WERI-Rb-1 (cell line): ENCODE data around the gene ABCG4.
"Not testable (repeated sequence)": the region's sequence is repeated elsewhere in the genome, so short reads cannot be mapped to it uniquely, and the experiment has no call there.

ENCODE experiments used
- DNase-seq: peaks from one replicate; pipeline ENCODE4 v3.0.0-alpha.2; 2020
- H3K27ac ChIP-seq: fragments of 250-450 bp; sonication (Bioruptor Pico); 2 replicates; pipeline ENCODE4 v1.5.1; 2020; ENCODE audit warnings: mild to moderate bottlenecking, moderate library complexity
- H3K27me3 ChIP-seq: fragments of 250-450 bp; sonication (Bioruptor Pico); 2 replicates; pipeline ENCODE4 v1.5.1; 2021; ENCODE audit warnings: mild to moderate bottlenecking, low read depth, moderate library complexity; ENCODE audit not compliant: insufficient read depth, severe bottlenecking
- H3K36me3 ChIP-seq: fragments of 250-450 bp; sonication (Bioruptor Pico); 2 replicates; pipeline ENCODE4 v1.5.1; 2020; ENCODE audit warnings: mild to moderate bottlenecking, moderate library complexity
- H3K4me3 ChIP-seq: 2 replicates; pipeline ENCODE4 v1.5.1; 2011; ENCODE audit warnings: low read depth, mild to moderate bottlenecking, control low read depth, low read length
- H3K9me3 ChIP-seq: fragments of 250-450 bp; sonication (Bioruptor Pico); 2 replicates; pipeline ENCODE4 v1.5.1; 2021; ENCODE audit warnings: mild to moderate bottlenecking, moderate library complexity; ENCODE audit not compliant: severe bottlenecking
- TF ChIP-seq, protein P1 (sequence below): IDR thresholded peaks from 2 replicates; pipeline ENCODE4 v1.5.1; 2011; ENCODE audit warnings: low read depth, mild to moderate bottlenecking, control low read depth, inconsistent platforms, low read length

Gene ABCG4

DNA sequence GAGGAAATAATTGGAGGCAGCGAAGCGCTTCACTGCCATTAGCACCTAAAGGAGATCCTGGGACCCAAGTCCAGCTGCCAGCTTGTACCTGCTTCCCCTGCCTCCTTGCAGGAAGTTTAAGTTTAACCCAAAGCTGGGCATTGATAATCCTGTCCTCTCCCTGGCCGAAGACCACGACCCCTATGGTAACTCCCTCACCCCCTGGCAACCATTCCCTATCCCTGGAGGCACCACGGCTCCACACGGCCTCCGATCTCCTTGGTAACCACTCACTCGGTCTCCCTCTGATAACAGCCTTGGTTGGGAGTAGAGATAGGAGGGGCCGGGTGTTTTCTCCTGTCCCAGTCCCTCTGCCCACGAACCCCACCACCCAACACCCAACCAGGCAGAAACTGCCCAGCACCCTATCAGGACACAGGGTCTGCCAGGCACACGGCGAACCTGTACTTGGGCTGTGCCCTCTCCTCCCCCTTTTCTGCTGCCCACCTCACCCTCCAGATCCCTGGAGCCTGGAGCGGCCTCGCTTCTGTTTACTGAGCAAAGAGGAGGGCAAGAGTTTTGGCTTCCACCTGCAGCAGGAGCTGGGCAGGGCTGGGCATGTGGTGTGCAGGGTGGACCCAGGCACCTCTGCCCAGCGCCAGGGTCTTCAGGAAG lies 37.3 kb downstream of the ABCG4 start:
- Histone ChIP-seq H3K36me3 (no peaks in the 10 kb centered on the region), H3K9me3 (no peaks in the 10 kb centered on the region), H3K27me3 (no peaks in the 10 kb centered on the region), H3K4me3 (no peak overlapping the region), H3K27ac (no peak overlapping the region)
- TF ChIP-seq, protein P1, sequence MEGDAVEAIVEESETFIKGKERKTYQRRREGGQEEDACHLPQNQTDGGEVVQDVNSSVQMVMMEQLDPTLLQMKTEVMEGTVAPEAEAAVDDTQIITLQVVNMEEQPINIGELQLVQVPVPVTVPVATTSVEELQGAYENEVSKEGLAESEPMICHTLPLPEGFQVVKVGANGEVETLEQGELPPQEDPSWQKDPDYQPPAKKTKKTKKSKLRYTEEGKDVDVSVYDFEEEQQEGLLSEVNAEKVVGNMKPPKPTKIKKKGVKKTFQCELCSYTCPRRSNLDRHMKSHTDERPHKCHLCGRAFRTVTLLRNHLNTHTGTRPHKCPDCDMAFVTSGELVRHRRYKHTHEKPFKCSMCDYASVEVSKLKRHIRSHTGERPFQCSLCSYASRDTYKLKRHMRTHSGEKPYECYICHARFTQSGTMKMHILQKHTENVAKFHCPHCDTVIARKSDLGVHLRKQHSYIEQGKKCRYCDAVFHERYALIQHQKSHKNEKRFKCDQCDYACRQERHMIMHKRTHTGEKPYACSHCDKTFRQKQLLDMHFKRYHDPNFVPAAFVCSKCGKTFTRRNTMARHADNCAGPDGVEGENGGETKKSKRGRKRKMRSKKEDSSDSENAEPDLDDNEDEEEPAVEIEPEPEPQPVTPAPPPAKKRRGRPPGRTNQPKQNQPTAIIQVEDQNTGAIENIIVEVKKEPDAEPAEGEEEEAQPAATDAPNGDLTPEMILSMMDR = no peak
- no peak for DNase-seq

DNA sequence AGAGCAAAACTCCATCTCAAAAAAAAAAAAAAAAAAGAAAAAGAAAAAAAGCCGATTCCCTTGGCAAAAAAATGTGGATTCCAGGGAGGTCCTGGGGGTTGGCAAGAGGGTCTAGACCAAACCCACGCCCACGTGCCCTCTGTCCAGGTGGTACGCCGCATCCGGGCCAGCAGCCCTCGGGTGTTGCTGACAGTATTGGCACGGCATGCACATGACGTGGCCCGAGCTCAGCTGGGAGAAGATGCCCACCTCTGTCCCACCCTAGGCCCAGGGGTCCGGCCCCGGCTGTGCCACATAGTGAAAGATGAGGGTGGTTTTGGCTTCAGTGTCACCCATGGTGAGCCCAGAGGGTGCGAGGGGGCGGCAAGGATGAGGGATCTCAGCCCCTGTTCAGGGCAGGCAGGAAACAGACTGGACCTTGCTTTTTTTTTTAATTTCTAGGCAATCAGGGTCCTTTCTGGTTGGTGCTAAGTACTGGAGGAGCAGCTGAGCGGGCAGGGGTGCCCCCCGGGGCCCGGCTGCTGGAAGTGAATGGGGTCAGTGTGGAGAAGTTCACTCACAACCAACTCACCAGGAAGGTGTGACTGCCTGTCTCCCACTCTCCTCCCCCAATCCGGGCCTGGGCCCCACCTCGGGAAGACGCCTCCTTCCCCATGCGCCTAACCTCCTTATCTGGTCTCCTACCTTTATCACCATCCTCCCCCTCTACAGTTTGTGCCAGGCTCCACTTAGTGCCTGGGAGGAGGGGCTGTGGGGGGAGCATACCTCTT lies 38.5 kb downstream of the ABCG4 start:
- H3K27ac ChIP-seq = no peak overlapping the region
- H3K9me3 ChIP-seq = no peaks in the 10 kb centered on the region
- no peak for DNase-seq
- TF ChIP-seq, protein P1 = no peak
- H3K36me3 ChIP-seq = no peaks in the 10 kb centered on the region
- H3K27me3 ChIP-seq = no peaks in the 10 kb centered on the region
- no peak overlapping the region for H3K4me3 ChIP-seq

DNA sequence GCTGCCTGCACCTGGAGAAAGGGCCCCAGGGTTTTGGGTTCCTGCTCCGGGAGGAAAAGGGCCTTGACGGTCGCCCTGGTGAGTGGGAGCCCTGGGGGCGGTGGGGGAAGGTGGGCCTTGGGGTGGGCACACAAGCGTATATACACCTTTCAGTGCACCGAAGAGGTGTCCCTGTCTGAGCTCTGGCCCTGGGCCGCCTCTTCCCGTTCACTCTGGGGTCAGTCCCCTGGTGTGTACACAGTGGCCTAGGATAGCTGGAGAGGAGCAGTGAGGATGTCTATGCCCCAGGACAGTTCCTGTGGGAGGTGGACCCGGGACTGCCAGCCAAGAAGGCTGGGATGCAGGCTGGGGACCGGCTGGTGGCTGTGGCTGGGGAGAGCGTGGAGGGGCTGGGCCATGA lies 39.2 kb downstream of the ABCG4 start:
- no peak for DNase-seq
- no peaks in the 10 kb centered on the region for H3K27me3 ChIP-seq
- no peak overlapping the region for H3K27ac ChIP-seq
- H3K9me3 ChIP-seq = no peaks in the 10 kb centered on the region
- TF ChIP-seq, protein P1 = no peak
- H3K4me3 ChIP-seq = no peak overlapping the region
- H3K36me3 ChIP-seq = no peaks in the 10 kb centered on the region

DNA sequence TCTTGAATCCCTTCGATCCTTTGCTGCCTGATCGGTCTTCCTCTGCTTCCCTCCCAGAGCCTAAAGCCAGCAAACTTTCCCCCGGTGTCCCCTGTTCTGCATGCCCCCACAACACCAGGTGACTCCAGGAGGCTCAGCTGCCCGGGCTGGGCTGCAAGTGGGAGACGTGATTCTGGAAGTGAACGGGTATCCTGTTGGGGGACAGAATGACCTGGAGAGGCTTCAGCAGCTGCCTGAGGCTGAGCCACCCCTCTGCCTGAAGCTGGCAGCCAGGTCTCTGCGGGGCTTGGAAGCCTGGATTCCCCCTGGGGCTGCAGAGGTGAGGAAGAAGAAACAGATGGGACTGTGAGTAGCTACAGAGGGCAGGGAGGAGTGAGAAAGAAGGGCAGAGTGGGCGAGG lies 40.0 kb downstream of the ABCG4 start:
- H3K9me3 ChIP-seq = no peaks in the 10 kb centered on the region
- H3K27ac ChIP-seq = no peak overlapping the region
- no peak for DNase-seq
- no peaks in the 10 kb centered on the region for H3K27me3 ChIP-seq
- no peaks in the 10 kb centered on the region for H3K36me3 ChIP-seq
- H3K4me3 ChIP-seq = no peak overlapping the region
- TF ChIP-seq, protein P1 = no peak

DNA sequence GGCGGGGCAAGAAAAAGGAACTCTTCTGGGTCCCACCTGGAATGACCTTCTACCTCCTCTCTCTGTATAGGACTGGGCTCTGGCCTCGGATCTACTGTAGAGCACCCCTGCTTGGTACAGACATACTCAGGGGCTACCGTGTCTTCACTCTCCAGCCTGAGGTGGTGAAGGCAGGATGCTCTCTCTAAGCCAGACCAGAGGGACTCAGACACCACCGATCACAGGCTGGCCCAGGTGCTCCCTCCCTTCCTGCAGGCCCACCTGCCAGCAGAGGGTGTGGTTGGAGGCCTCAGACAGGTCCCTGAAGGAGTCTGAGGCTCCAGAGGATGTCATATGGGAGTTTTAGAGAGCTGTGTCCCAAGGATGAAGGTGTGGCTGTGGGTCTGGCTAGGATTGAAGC lies 40.5 kb downstream of the ABCG4 start:
- Histone ChIP-seq H3K27me3 (no peaks in the 10 kb centered on the region), H3K36me3 (no peaks in the 10 kb centered on the region), H3K9me3 (no peaks in the 10 kb centered on the region), H3K4me3 (no peak overlapping the region), H3K27ac (no peak overlapping the region)
- DNase-seq = no peak
- TF ChIP-seq, protein P1 = no peak

DNA sequence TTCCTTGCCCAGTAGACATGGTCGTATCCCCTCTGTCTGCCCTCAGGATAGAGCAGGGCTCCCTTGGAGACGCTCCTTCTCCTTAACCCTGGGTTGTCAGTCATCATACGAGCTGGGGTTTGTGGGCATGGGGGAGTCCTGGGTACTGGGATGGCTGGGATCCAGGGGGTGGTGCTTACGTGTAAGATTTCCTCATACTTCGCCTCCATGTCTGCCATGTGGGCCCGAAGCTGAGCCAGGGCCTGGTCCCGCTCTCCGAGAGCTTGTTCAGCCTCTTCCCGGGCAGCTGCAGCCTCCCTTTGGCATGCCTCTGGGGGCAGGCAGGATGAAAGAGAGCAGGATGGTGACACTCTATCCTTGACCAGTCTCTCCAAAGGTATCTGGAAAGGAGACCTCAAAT lies 41.7 kb downstream of the ABCG4 start:
- no peak overlapping the region for H3K4me3 ChIP-seq
- no peak for DNase-seq
- H3K9me3 ChIP-seq = no peaks in the 10 kb centered on the region
- TF ChIP-seq, protein P1 = no peak
- no peaks in the 10 kb centered on the region for H3K27me3 ChIP-seq
- no peaks in the 10 kb centered on the region for H3K36me3 ChIP-seq
- no peak overlapping the region for H3K27ac ChIP-seq

DNA sequence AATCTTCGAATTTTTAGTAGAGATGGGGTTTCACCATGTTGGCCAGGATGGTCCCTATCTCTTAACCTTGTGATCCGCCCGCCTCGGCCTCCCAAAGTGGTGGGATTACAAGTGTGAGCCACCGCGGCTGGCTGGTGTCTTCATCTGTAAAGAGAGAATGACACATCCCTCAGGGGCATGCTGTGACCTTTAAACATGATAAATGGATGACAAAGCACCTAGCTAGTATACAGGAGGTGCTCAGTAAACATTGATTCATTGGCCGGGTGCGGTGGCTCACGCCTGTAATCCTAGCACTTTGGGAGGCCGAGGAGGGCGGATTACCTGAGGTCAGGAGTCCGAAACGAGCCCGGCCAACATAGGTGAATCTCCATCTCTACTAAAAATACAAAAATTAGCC lies 42.4 kb downstream of the ABCG4 start:
- not testable (repeated sequence) for H3K27me3 ChIP-seq, H3K4me3 ChIP-seq, H3K9me3 ChIP-seq, DNase-seq, H3K27ac ChIP-seq, H3K36me3 ChIP-seq
